Measurements from ENCODE around the gene NAT10.

The NAT10 gene

GRCh38 chr11:34150494-34151151, 45.2 kb downstream of the NAT10 start:
- DNase-seq = no peak

GRCh38 chr11:34151166-34151565, 45.7 kb downstream of the NAT10 start:
- DNase-seq = no peak

GRCh38 chr11:34151916-34152845, 46.8 kb downstream of the NAT10 start:
- DNase-seq = no peak

- DNase-seq = no peak
Measured at GRCh38 chr11:34154059-34154875, 48.8 kb downstream of the NAT10 start.

GRCh38 chr11:34155057-34155756, 49.8 kb downstream of the NAT10 start:
- no peak for DNase-seq

- DNase-seq = no peak
Measured at GRCh38 chr11:34155757-34156062, 50.3 kb downstream of the NAT10 start.

GRCh38 chr11:34157163-34157562, 51.7 kb downstream of the NAT10 start:
- no peak for DNase-seq

GRCh38 chr11:34158661-34159060, 53.2 kb downstream of the NAT10 start:
- DNase-seq = no peak

GRCh38 chr11:34160049-34160721, 54.8 kb downstream of the NAT10 start:
- DNase-seq = no peak

GRCh38 chr11:34160791-34161190, 55.4 kb downstream of the NAT10 start:
- no peak for DNase-seq

GRCh38 chr11:34161361-34161760, 55.9 kb downstream of the NAT10 start:
- no peak for DNase-seq

GRCh38 chr11:34161812-34162492, 56.5 kb downstream of the NAT10 start:
- no peak for DNase-seq

GRCh38 chr11:34162493-34162820, 57.0 kb downstream of the NAT10 start:
- DNase-seq = no peak

GRCh38 chr11:34162856-34163255, 57.4 kb downstream of the NAT10 start:
- DNase-seq = no peak

GRCh38 chr11:34165121-34165520, 59.7 kb downstream of the NAT10 start:
- no peak for DNase-seq

GRCh38 chr11:34165786-34166555, 60.5 kb downstream of the NAT10 start:
- DNase-seq = no peak

GRCh38 chr11:34166806-34167740, 61.6 kb downstream of the NAT10 start:
- DNase-seq = no peak

- DNase-seq = no peak
Measured at GRCh38 chr11:34167961-34168360, 62.5 kb downstream of the NAT10 start.

- DNase-seq = no peak
Measured at GRCh38 chr11:34168642-34169420, 63.4 kb downstream of the NAT10 start.

Measured in 8988T (cell line).